HK-2 (cell line): Measurements from ENCODE around the gene FGF14.
"Not testable (repeated sequence)": the region's sequence is repeated elsewhere in the genome, so short reads cannot be mapped to it uniquely, and the experiment has no call there.

ENCODE experiments used
- DNase-seq: peaks from one replicate; pipeline ENCODE4 v3.0.0-alpha.2; 2018; ENCODE audit not compliant: unreplicated experiment

FGF14 gene

GRCh38 chr13:102136735-102137296 lies 265.0 kb downstream of the FGF14 start:
- no peak for DNase-seq

GRCh38 chr13:102132777-102133295 lies 269.0 kb downstream of the FGF14 start:
- DNase-seq = no peak

GRCh38 chr13:102131246-102131645 lies 270.6 kb downstream of the FGF14 start:
- DNase-seq = no peak

GRCh38 chr13:102128216-102128810 lies 273.5 kb downstream of the FGF14 start:
- DNase-seq = peak; percentile 8

- no peak for DNase-seq
Measured at GRCh38 chr13:102127153-102127552, 274.7 kb downstream of the FGF14 start.

GRCh38 chr13:102122147-102122546 lies 279.7 kb downstream of the FGF14 start:
- DNase-seq = no peak

GRCh38 chr13:102117175-102117831 lies 284.5 kb downstream of the FGF14 start:
- no peak for DNase-seq

- DNase-seq = no peak
Measured at GRCh38 chr13:102103469-102103868, 298.4 kb downstream of the FGF14 start.

GRCh38 chr13:102100234-102100633 lies 301.6 kb downstream of the FGF14 start:
- no peak for DNase-seq

- DNase-seq = no peak
Measured at GRCh38 chr13:102097708-102098107, 304.1 kb downstream of the FGF14 start.

GRCh38 chr13:102093288-102093687 lies 308.6 kb downstream of the FGF14 start:
- DNase-seq = not testable (repeated sequence)

- DNase-seq = peak; percentile 4
Measured at GRCh38 chr13:102091231-102091630, 310.6 kb downstream of the FGF14 start.

- DNase-seq = no peak
Measured at GRCh38 chr13:102090532-102090931, 311.3 kb downstream of the FGF14 start.

GRCh38 chr13:102089722-102090121 lies 312.1 kb downstream of the FGF14 start:
- no peak for DNase-seq

- DNase-seq = no peak
Measured at GRCh38 chr13:102089177-102089576, 312.7 kb downstream of the FGF14 start.

GRCh38 chr13:102073251-102073650 lies 328.6 kb downstream of the FGF14 start:
- no peak for DNase-seq

- DNase-seq = no peak
Measured at GRCh38 chr13:102071711-102072110, 330.1 kb downstream of the FGF14 start.

GRCh38 chr13:102068323-102068722 lies 333.5 kb downstream of the FGF14 start:
- DNase-seq = not testable (repeated sequence)

GRCh38 chr13:102055090-102055779 lies 346.6 kb downstream of the FGF14 start:
- DNase-seq = no peak

GRCh38 chr13:102049853-102050252 lies 352.0 kb downstream of the FGF14 start:
- DNase-seq = no peak

GRCh38 chr13:102045731-102046130 lies 356.1 kb downstream of the FGF14 start:
- DNase-seq = no peak

- no peak for DNase-seq
Measured at GRCh38 chr13:102042746-102043145, 359.1 kb downstream of the FGF14 start.

- DNase-seq = no peak
Measured at GRCh38 chr13:102041544-102041943, 360.3 kb downstream of the FGF14 start.
